H9 (cell line): Measurements from ENCODE around the gene TBCK. TPM values are rescaled to one million over a fixed set of nuclear protein-coding genes. Genes with fewer than 3 reads are reported as not detected.
A peak's percentile ranks its signal among the peaks of the same experiment; 100 is the strongest.

Source experiments
- DNase-seq: peaks from one replicate; pipeline ENCODE4 v3.0.0-alpha.2; 2017
- H2AFZ ChIP-seq: one replicate; pipeline ENCODE4 v1.6.1; 2013; ENCODE audit warnings: mild to moderate bottlenecking, low read length, control low read depth, moderate library complexity
- H2AK5ac ChIP-seq: 2 replicates; pipeline ENCODE4 v1.6.1; 2013; ENCODE audit warnings: low read length, control low read depth, mixed read lengths; ENCODE audit not compliant: insufficient read length
- H2BK120ac ChIP-seq: one replicate; pipeline ENCODE4 v1.6.1; 2013; ENCODE audit warnings: low read depth, mild to moderate bottlenecking, low read length, control low read depth, inconsistent platforms; ENCODE audit not compliant: poor library complexity, severe bottlenecking
- H2BK12ac ChIP-seq: 2 replicates; pipeline ENCODE4 v1.6.1; 2013; ENCODE audit warnings: low read length, control low read depth, mixed read lengths, low read depth; ENCODE audit not compliant: insufficient read length
- H2BK15ac ChIP-seq: 2 replicates; pipeline ENCODE4 v1.6.1; 2013; ENCODE audit warnings: low read depth, low read length, control low read depth
- H2BK20ac ChIP-seq: one replicate; pipeline ENCODE4 v1.6.1; 2013; ENCODE audit warnings: low read depth, mild to moderate bottlenecking, low read length, control low read depth, inconsistent platforms; ENCODE audit not compliant: poor library complexity, severe bottlenecking
- H2BK5ac ChIP-seq: 2 replicates; pipeline ENCODE4 v1.6.1; 2013; ENCODE audit warnings: low read length, control low read depth, mixed read lengths; ENCODE audit not compliant: insufficient read length
- H3K14ac ChIP-seq: 2 replicates; pipeline ENCODE4 v1.6.1; 2013; ENCODE audit warnings: low read length, control low read depth; ENCODE audit not compliant: insufficient read depth
- H3K18ac ChIP-seq: 2 replicates; pipeline ENCODE4 v1.6.1; 2013; ENCODE audit warnings: low read depth, mild to moderate bottlenecking, mixed read lengths, low read length, control low read depth; ENCODE audit not compliant: insufficient read length
- H3K23ac ChIP-seq: 2 replicates; pipeline ENCODE4 v1.6.1; 2013; ENCODE audit warnings: low read length, control low read depth, mixed read lengths, low read depth; ENCODE audit not compliant: insufficient read length
- H3K23me2 ChIP-seq: 2 replicates; pipeline ENCODE4 v1.6.1; 2013; ENCODE audit warnings: low read depth, mild to moderate bottlenecking, mixed read lengths, low read length, control low read depth; ENCODE audit not compliant: insufficient read length, poor library complexity, severe bottlenecking
- H3K27ac ChIP-seq: 2 replicates; pipeline ENCODE4 v1.5.1; 2013; ENCODE audit warnings: low read length, control low read depth, mixed read lengths, low read depth; ENCODE audit not compliant: insufficient read length
- H3K27me3 ChIP-seq: 2 replicates; pipeline ENCODE4 v1.6.1; 2013; ENCODE audit warnings: low read length, control low read depth, inconsistent platforms; ENCODE audit not compliant: insufficient read depth
- H3K4ac ChIP-seq: 2 replicates; pipeline ENCODE4 v1.6.1; 2013; ENCODE audit warnings: low read depth, mild to moderate bottlenecking, control low read depth, inconsistent platforms, low read length, moderate library complexity
- H3K4me1 ChIP-seq: 2 replicates; pipeline ENCODE4 v1.6.1; 2013; ENCODE audit warnings: low read length, control low read depth, inconsistent platforms; ENCODE audit not compliant: insufficient read depth
- H3K4me2 ChIP-seq: 2 replicates; pipeline ENCODE4 v1.6.1; 2013; ENCODE audit warnings: low read length, control low read depth, mixed read lengths; ENCODE audit not compliant: insufficient read length, insufficient read depth
- H3K56ac ChIP-seq: 2 replicates; pipeline ENCODE4 v1.6.1; 2013; ENCODE audit warnings: low read depth, mild to moderate bottlenecking, mixed read lengths, low read length, control low read depth; ENCODE audit not compliant: insufficient read length
- H3K79me1 ChIP-seq: 2 replicates; pipeline ENCODE4 v1.6.1; 2013; ENCODE audit warnings: low read depth, mild to moderate bottlenecking, moderate library complexity, low read length, control low read depth, inconsistent platforms; ENCODE audit not compliant: insufficient read depth, poor library complexity, severe bottlenecking
- H3K79me2 ChIP-seq: 2 replicates; pipeline ENCODE4 v1.6.1; 2013; ENCODE audit warnings: low read length, control low read depth, inconsistent platforms; ENCODE audit not compliant: insufficient read depth
- H3K9ac ChIP-seq: 2 replicates; pipeline ENCODE4 v1.6.1; 2013; ENCODE audit warnings: low read length, control low read depth, mixed read lengths; ENCODE audit not compliant: insufficient read length; ENCODE audit errors: extremely low read depth
- H3K9me3 ChIP-seq: one replicate; pipeline ENCODE4 v1.6.1; 2013; ENCODE audit warnings: low read depth, low read length, inconsistent platforms; ENCODE audit not compliant: control insufficient read depth
- H3T11ph ChIP-seq: one replicate; pipeline ENCODE4 v1.6.1; 2013; ENCODE audit warnings: mild to moderate bottlenecking, low read length, control low read depth, inconsistent platforms
- H4K20me1 ChIP-seq: one replicate; pipeline ENCODE4 v1.6.1; 2013; ENCODE audit not compliant: control insufficient read depth, insufficient read length, insufficient read depth
- H4K5ac ChIP-seq: 2 replicates; pipeline ENCODE4 v1.6.1; 2013; ENCODE audit warnings: low read depth, mild to moderate bottlenecking, mixed read lengths, low read length, control low read depth; ENCODE audit not compliant: insufficient read length
- H4K8ac ChIP-seq: replicated peaks from 2 replicates; pipeline ENCODE4 v1.6.1; 2013; ENCODE audit warnings: low read length, control low read depth, mixed read lengths, low read depth; ENCODE audit not compliant: insufficient read length
- H4K91ac ChIP-seq: 2 replicates; pipeline ENCODE4 v1.6.1; 2013; ENCODE audit warnings: low read depth, mild to moderate bottlenecking, moderate library complexity, mixed read lengths, low read length, control low read depth; ENCODE audit not compliant: insufficient read length
- H3K27ac Mint-ChIP-seq, 3 experiments: 2 replicates in 2 of 3; 3 replicates in 1 of 3; pipeline ENCODE4 v1.8.0; 2020 to 2021; ENCODE audit warnings: mixed read lengths in 3 of 3, mild to moderate bottlenecking in 1 of 3, moderate library complexity in 1 of 3
- H3K27me3 Mint-ChIP-seq: 2 replicates; pipeline ENCODE4 v1.8.0; 2021; ENCODE audit warnings: low read depth, mild to moderate bottlenecking, moderate library complexity, mixed read lengths
- H3K36me3 Mint-ChIP-seq, 3 experiments: 2 replicates in 2 of 3; 3 replicates in 1 of 3; pipeline ENCODE4 v1.8.0; 2020 to 2021; ENCODE audit warnings: low read depth in 3 of 3, mixed read lengths in 3 of 3; ENCODE audit not compliant: insufficient read depth in 1 of 3
- H3K4me1 Mint-ChIP-seq, 2 experiments: 2 replicates each; pipeline ENCODE4 v1.8.0; 2020; ENCODE audit warnings: mixed read lengths in 2 of 2
- H3K4me3 Mint-ChIP-seq, 2 experiments: 2 replicates in 1 of 2; 3 replicates in 1 of 2; pipeline ENCODE4 v1.8.0; 2020 to 2021; ENCODE audit warnings: mild to moderate bottlenecking in 2 of 2, mixed read lengths in 2 of 2, moderate library complexity in 1 of 2
- H3K9me3 Mint-ChIP-seq, 2 experiments: 2 replicates in 1 of 2; 3 replicates in 1 of 2; pipeline ENCODE4 v1.8.0; 2020; ENCODE audit warnings: mild to moderate bottlenecking in 2 of 2, mixed read lengths in 2 of 2, moderate library complexity in 1 of 2
- WGBS: extraction: QIAGEN DNeasy Blood & Tissue Kit; methylation state at CpG from one replicate; pipeline ENCODE4 v1.1.7; 2013; ENCODE audit warnings: missing lambda C conversion rate, low lambda C conversion rate, mixed read lengths; ENCODE audit not compliant: insufficient read length; ENCODE audit errors: extremely low coverage; 5-methylcytosine and 5-hydroxymethylcytosine counted together
- total RNA-seq: library from RNA; stranded (reverse); gene quantifications from 2 replicates; pipeline ENCODE4 v1.2.1, GENCODE V29; 2021
- TF ChIP-seq, protein P1 (sequence below): fragments of 200-600 bp; sonication (generic); conservative IDR thresholded peaks from 3 replicates; pipeline ENCODE4 v1.8.0; 2021; ENCODE audit warnings: antibody characterized with exemption, mild to moderate bottlenecking

TBCK gene
- total RNA-seq, 1 experiment from 2014 or later, result 22.1 TPM

DNA sequence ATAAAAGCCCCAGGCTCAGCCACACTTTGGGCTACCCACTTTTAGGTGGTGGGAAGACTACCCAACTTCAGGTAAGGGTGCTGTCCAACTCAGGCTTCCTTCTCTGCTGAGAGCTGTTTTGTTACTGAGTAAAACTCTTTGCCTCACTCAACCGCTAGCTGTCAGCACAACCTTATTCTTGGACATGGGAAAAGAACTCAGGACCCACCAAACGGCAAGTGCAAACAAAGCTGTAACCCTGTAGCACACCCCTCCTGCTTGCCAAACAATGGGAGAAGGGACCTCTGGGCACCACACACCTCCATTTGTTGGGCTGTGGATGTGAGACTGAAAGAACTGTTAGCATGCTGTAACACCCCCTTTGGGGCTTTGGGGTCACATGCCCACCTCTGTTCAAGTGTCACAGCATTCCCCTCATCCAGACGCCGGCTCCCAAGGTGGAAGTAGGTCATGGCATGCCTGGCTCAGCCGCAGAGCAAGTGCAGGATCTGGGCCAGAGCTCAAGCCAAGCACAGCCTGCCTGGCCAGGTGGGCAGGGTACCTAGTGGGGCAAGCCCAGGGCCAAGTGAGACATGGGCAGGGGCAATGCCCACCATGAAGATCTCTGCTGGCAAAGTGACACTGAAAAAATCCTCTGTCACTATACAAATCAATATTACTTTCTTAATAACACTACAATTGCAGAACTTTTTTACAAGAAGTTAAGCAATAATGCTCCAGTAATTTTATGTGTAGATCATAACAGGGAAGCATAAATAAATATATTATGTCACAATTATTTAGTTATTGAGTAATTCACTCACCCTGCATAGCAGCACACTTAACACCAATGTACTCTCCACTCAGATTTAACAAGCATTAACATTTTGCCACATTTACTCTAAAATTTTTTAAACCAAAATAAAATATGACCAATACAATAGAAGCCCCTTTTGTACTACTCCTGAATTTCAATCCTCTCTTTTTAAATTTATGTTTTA is 107.2 kb downstream of the TBCK start:
- DNase-seq, result peak; percentile 50
- TF ChIP-seq, protein P1, sequence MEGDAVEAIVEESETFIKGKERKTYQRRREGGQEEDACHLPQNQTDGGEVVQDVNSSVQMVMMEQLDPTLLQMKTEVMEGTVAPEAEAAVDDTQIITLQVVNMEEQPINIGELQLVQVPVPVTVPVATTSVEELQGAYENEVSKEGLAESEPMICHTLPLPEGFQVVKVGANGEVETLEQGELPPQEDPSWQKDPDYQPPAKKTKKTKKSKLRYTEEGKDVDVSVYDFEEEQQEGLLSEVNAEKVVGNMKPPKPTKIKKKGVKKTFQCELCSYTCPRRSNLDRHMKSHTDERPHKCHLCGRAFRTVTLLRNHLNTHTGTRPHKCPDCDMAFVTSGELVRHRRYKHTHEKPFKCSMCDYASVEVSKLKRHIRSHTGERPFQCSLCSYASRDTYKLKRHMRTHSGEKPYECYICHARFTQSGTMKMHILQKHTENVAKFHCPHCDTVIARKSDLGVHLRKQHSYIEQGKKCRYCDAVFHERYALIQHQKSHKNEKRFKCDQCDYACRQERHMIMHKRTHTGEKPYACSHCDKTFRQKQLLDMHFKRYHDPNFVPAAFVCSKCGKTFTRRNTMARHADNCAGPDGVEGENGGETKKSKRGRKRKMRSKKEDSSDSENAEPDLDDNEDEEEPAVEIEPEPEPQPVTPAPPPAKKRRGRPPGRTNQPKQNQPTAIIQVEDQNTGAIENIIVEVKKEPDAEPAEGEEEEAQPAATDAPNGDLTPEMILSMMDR, result 0 out of 3 replicates have a peak, but pooled peaks have one; percentile 16

More for the DNA sequence above, 107.2 kb downstream of the TBCK start:
- Histone ChIP-seq H3T11ph (no peak overlapping the region), H3K27ac (no peak overlapping the region), H2AK5ac (no peak overlapping the region), H2BK12ac (no peak overlapping the region), H3K4me2 (no peak overlapping the region), H3K9ac (no peak overlapping the region), H3K9me3 (no peaks in the 10 kb centered on the region), H4K20me1 (no peaks in the 10 kb centered on the region), H2AFZ (no peak overlapping the region), H2BK20ac (no peak overlapping the region), H3K18ac (no peak overlapping the region), H2BK120ac (no peak overlapping the region), H3K4ac (no peak overlapping the region), H4K8ac (no peak overlapping the region), H4K91ac (no peak overlapping the region), H2BK15ac (no peak overlapping the region), H3K56ac (no peak overlapping the region), H2BK5ac (no peak overlapping the region), H3K14ac (no peak overlapping the region), H3K23me2 (no peaks in the 10 kb centered on the region), H4K5ac (no peak overlapping the region), H3K4me1 (no peaks in the 10 kb centered on the region), H3K79me2 (no peaks in the 10 kb centered on the region), H3K27me3 (no peaks in the 10 kb centered on the region), H3K23ac (no peak overlapping the region), H3K79me1 (no peaks in the 10 kb centered on the region)
- peaks cover 12% of the 10 kb centered on the region in 2 experiments for H3K4me1 Mint-ChIP-seq
- H3K4me3 Mint-ChIP-seq, result no peak overlapping the region
- no CpG with 5 or more reads among the region's 5 CpGs for WGBS
- H3K9me3 Mint-ChIP-seq, result peaks cover 0 to 4% of the 10 kb centered on the region in 2 experiments; a peak in 2 of 5 replicates
- 0 out of 7 replicates have a peak overlapping the region, but pooled peaks of 1 of the 3 experiments have one; percentile 44 for H3K27ac Mint-ChIP-seq
- no peaks in the 10 kb centered on the region for H3K27me3 Mint-ChIP-seq
- H3K36me3 Mint-ChIP-seq, result peaks cover 0 to 15% (median 6%) of the 10 kb centered on the region in 3 experiments; a peak in 4 of 7 replicates
